Measurements from ENCODE around the gene STK32B.

- TF ChIP-seq CTCF (IDR thresholded peaks at IDR 0.05): no peak
- no peak for TF ChIP-seq RFX5 (IDR thresholded peaks at IDR 0.05; ENCODE audit: low read length)
- no peak for TF ChIP-seq MAX (IDR thresholded peaks at IDR 0.05; ENCODE audit: low read depth)
- no peak for TF ChIP-seq USF2 (IDR thresholded peaks at IDR 0.05; ENCODE audit: borderline replicate concordance, low read depth, low read length)
- TF ChIP-seq, protein P1, sequence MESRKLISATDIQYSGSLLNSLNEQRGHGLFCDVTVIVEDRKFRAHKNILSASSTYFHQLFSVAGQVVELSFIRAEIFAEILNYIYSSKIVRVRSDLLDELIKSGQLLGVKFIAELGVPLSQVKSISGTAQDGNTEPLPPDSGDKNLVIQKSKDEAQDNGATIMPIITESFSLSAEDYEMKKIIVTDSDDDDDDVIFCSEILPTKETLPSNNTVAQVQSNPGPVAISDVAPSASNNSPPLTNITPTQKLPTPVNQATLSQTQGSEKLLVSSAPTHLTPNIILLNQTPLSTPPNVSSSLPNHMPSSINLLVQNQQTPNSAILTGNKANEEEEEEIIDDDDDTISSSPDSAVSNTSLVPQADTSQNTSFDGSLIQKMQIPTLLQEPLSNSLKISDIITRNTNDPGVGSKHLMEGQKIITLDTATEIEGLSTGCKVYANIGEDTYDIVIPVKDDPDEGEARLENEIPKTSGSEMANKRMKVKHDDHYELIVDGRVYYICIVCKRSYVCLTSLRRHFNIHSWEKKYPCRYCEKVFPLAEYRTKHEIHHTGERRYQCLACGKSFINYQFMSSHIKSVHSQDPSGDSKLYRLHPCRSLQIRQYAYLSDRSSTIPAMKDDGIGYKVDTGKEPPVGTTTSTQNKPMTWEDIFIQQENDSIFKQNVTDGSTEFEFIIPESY (IDR thresholded peaks at IDR 0.05; ENCODE audit: borderline replicate concordance, low read depth): no peak
These were observed 323.3 kb downstream of the STK32B start for GRCh38 chr4:5374592-5374991.

Measured in SK-N-SH (cell line).